ENCODE results near the gene FETUB. TPM values are rescaled to one million over a fixed set of nuclear protein-coding genes. Genes with fewer than 3 reads are reported as not detected.

FETUB gene
- polyA plus RNA-seq, 3 donors = not detected

DNA sequence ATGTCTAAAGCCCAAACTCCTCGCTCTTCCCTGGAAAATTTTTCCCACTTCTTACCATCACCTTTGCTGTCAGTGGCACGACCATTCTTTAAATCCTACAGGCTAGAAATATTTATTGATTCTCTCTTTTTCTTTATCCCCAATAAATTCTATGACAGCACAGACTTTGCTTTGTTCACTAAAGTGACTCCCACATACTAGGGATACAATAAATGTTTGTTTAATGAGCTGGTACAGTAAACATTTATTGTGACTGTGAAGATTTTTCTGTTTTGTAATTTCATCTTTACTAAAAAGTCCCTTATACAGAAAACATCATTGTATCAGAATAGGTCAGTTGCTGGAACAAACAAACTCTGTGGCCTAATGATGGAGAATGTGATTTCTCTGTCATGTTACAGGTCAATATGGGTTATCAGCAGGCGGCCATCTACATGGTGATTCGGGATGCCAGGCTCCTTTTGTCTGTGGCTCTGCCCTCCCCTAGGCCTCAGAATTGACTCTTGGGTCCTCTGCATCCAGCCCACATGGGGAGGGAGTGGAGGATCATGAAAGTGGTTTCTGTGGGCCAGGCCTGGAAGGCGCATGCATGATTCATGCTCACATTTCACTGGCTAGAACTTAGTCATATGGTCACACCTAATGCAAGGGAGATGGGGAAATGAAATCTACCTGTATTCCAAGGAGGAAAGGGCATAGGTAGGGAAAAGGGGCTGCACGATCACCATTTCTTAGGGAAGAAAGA is 54.3 kb downstream of the FETUB start:
- no peak overlapping the region for H3K27ac ChIP-seq (ENCODE audit: low read depth in 1 of 2, low read length in 2 of 2)
- no peaks in the 10 kb centered on the region for H3K36me3 ChIP-seq (replicated peaks in 1 of 2; ENCODE audit: control insufficient read depth in 1 of 2, insufficient read depth in 2 of 2, low read length in 2 of 2)
- Mint-ChIP-seq H3K27ac (no peak overlapping the region), H3K27me3 (ENCODE audit: low read depth in 3 of 3) (peaks cover 0 to 11% (median 4%) of the 10 kb centered on the region in 3 donors), H3K9me3 (no peaks in the 10 kb centered on the region), H3K36me3 (no peaks in the 10 kb centered on the region), H3K4me1 (no peaks in the 10 kb centered on the region), H3K4me3 (no peak overlapping the region)
- H3K4me3 ChIP-seq (replicated peaks in 1 of 3; ENCODE audit: low read depth in 2 of 3, low read length in 3 of 3) = no peak overlapping the region
- 93% methylated on average over 4 of the region's 6 CpGs for WGBS (ENCODE audit: insufficient coverage)
- H4K20me1 ChIP-seq (ENCODE audit: insufficient read depth, low read length) = no peaks in the 10 kb centered on the region
- H3K4me2 ChIP-seq (replicated peaks; ENCODE audit: extremely low read depth, low read length, poor library complexity, severe bottlenecking) = no peak overlapping the region
- TF ChIP-seq, protein P1, sequence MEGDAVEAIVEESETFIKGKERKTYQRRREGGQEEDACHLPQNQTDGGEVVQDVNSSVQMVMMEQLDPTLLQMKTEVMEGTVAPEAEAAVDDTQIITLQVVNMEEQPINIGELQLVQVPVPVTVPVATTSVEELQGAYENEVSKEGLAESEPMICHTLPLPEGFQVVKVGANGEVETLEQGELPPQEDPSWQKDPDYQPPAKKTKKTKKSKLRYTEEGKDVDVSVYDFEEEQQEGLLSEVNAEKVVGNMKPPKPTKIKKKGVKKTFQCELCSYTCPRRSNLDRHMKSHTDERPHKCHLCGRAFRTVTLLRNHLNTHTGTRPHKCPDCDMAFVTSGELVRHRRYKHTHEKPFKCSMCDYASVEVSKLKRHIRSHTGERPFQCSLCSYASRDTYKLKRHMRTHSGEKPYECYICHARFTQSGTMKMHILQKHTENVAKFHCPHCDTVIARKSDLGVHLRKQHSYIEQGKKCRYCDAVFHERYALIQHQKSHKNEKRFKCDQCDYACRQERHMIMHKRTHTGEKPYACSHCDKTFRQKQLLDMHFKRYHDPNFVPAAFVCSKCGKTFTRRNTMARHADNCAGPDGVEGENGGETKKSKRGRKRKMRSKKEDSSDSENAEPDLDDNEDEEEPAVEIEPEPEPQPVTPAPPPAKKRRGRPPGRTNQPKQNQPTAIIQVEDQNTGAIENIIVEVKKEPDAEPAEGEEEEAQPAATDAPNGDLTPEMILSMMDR (IDR thresholded peaks at IDR 0.05) = no peak
- DNase-seq = no peak
- H3K4me1 ChIP-seq (ENCODE audit: control insufficient read depth in 1 of 2, insufficient read depth in 2 of 2, low read length in 2 of 2) = no peaks in the 10 kb centered on the region
- intact Hi-C loops (cut with micrococcal nuclease) = no loop called here
- no peaks in the 10 kb centered on the region for H3K9me3 ChIP-seq (replicated peaks in 1 of 2; ENCODE audit: control insufficient read depth in 1 of 2, insufficient read depth in 1 of 2, low read length in 2 of 2)
- H3K79me2 ChIP-seq (ENCODE audit: insufficient read depth, low read length) = no peaks in the 10 kb centered on the region
- no peak overlapping the region for H3K9ac ChIP-seq (ENCODE audit: insufficient read depth, low read length, poor library complexity, severe bottlenecking)
- peaks cover 0 to 2% of the 10 kb centered on the region in 2 donors for H3K27me3 ChIP-seq (ENCODE audit: control insufficient read depth in 2 of 2, insufficient read depth in 2 of 2, low read length in 2 of 2)
- no peak overlapping the region for H2AFZ ChIP-seq (ENCODE audit: insufficient read depth, low read depth, low read length, poor library complexity, severe bottlenecking)

DNA sequence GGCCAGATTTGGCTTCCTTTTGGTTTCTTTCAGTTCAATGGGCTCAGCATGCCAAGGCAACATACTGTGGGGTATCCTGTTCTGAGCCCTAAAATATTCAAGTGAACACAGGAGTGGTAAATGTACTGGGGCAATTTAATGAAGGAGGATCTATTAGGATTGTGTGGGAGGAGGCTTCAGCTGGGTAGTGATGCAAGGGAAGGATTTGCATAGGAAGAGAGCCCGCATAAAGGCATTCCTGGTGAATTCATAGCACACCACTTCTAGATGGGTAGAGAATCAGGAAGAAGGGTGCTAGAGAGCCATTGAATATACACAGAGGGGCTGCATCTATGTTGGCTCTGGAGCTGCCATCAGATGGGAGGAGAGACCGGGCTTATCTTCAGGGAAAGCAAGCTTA is 56.3 kb downstream of the FETUB start:
- Histone ChIP-seq H3K27me3 (ENCODE audit: control insufficient read depth in 2 of 2, insufficient read depth in 2 of 2, low read length in 2 of 2) (no peaks in the 10 kb centered on the region), H3K4me2 (replicated peaks; ENCODE audit: extremely low read depth, low read length, poor library complexity, severe bottlenecking) (no peak overlapping the region), H2AFZ (ENCODE audit: insufficient read depth, low read depth, low read length, poor library complexity, severe bottlenecking) (no peak overlapping the region), H3K4me3 (replicated peaks in 1 of 3; ENCODE audit: low read depth in 2 of 3, low read length in 3 of 3) (no peak overlapping the region), H3K36me3 (replicated peaks in 1 of 2; ENCODE audit: control insufficient read depth in 1 of 2, insufficient read depth in 2 of 2, low read length in 2 of 2) (no peaks in the 10 kb centered on the region), H3K9ac (ENCODE audit: insufficient read depth, low read length, poor library complexity, severe bottlenecking) (no peak overlapping the region), H3K79me2 (ENCODE audit: insufficient read depth, low read length) (no peaks in the 10 kb centered on the region), H3K4me1 (ENCODE audit: control insufficient read depth in 1 of 2, insufficient read depth in 2 of 2, low read length in 2 of 2) (no peaks in the 10 kb centered on the region), H3K9me3 (replicated peaks in 1 of 2; ENCODE audit: control insufficient read depth in 1 of 2, insufficient read depth in 1 of 2, low read length in 2 of 2) (no peaks in the 10 kb centered on the region), H4K20me1 (ENCODE audit: insufficient read depth, low read length) (no peaks in the 10 kb centered on the region), H3K27ac (ENCODE audit: low read depth in 1 of 2, low read length in 2 of 2) (no peak overlapping the region)
- Mint-ChIP-seq H3K9me3 (no peaks in the 10 kb centered on the region), H3K27me3 (ENCODE audit: low read depth in 3 of 3) (peaks cover 0 to 8% (median under 1%) of the 10 kb centered on the region in 3 donors), H3K4me1 (no peaks in the 10 kb centered on the region), H3K36me3 (no peaks in the 10 kb centered on the region), H3K27ac (no peak overlapping the region), H3K4me3 (no peak overlapping the region)
- TF ChIP-seq, protein P1 (IDR thresholded peaks at IDR 0.05) = no peak
- no peak for DNase-seq
- intact Hi-C loops (cut with micrococcal nuclease) = no loop called here
- WGBS (ENCODE audit: insufficient coverage) = 60% methylated on average over 1 of the region's 2 CpGs

Measured in CD14-positive monocyte (primary cell).